Brain microvascular endothelial cell (primary cell): ENCODE data around the gene YRDC.
A peak's percentile ranks its signal among the peaks of the same experiment; 100 is the strongest.
"Not testable (repeated sequence)": the region's sequence is repeated elsewhere in the genome, so short reads cannot be mapped to it uniquely, and the experiment has no call there.

Experiments
- DNase-seq: peaks from one replicate; pipeline ENCODE4 v3.0.0-alpha.2; 2020
- H3K27ac ChIP-seq: fragments of 250-450 bp; sonication (Bioruptor Pico); 2 replicates; pipeline ENCODE4 v1.5.1; 2020; ENCODE audit warnings: mild to moderate bottlenecking, moderate library complexity
- H3K27me3 ChIP-seq: fragments of 250-450 bp; sonication (Bioruptor Pico); replicated peaks from 2 replicates; pipeline ENCODE4 v1.5.1; 2020; ENCODE audit warnings: mild to moderate bottlenecking
- H3K36me3 ChIP-seq: fragments of 250-450 bp; sonication (Bioruptor Pico); replicated peaks from 2 replicates; pipeline ENCODE4 v1.5.1; 2020; ENCODE audit warnings: mild to moderate bottlenecking
- H3K4me3 ChIP-seq: 2 replicates; pipeline ENCODE4 v1.5.1; 2011; ENCODE audit warnings: low read depth, mild to moderate bottlenecking, control low read depth, low read length, moderate library complexity
- CTCF ChIP-seq: IDR thresholded peaks from 2 replicates; pipeline ENCODE4 v1.5.1; 2011; ENCODE audit warnings: low read depth, mild to moderate bottlenecking, moderate library complexity, low read length, control low read depth, inconsistent platforms; ENCODE audit errors: missing control alignments
- in situ Hi-C: cut with HindIII; loops from 2 replicates; pipeline ENCODE4 v1.10.0; 2017; ENCODE audit warnings: low sequenced_read_pairs, low pct_ligation_motif_present

YRDC gene

GRCh38 chr1:37776946-37777516 is 31.0 kb downstream of the YRDC start:
- Histone ChIP-seq H3K36me3 (no peaks in the 10 kb centered on the region), H3K4me3 (no peak overlapping the region), H3K27me3 (no peaks in the 10 kb centered on the region), H3K27ac (no peak overlapping the region)
- TF ChIP-seq CTCF: no peak
- no peak for DNase-seq
- in situ Hi-C loops: no loop called here

- H3K36me3 ChIP-seq, DNase-seq, in situ Hi-C loops, H3K27ac ChIP-seq, H3K4me3 ChIP-seq: not testable (repeated sequence)
- H3K27me3 ChIP-seq: peaks cover 15% of the 10 kb centered on the region
Measured at GRCh38 chr1:37771440-37771839, 36.6 kb downstream of the YRDC start.

GRCh38 chr1:37767488-37767887 is 40.5 kb downstream of the YRDC start:
- in situ Hi-C loops: no loop called here
- no peak overlapping the region for H3K27ac ChIP-seq
- no peaks in the 10 kb centered on the region for H3K36me3 ChIP-seq
- no peak for DNase-seq
- no peak overlapping the region for H3K4me3 ChIP-seq
- TF ChIP-seq CTCF: no peak
- H3K27me3 ChIP-seq: peaks cover 43% of the 10 kb centered on the region

- Histone ChIP-seq H3K27ac (no peak overlapping the region), H3K4me3 (no peak overlapping the region), H3K27me3 (peaks cover 47% of the 10 kb centered on the region), H3K36me3 (no peaks in the 10 kb centered on the region)
- no peak for TF ChIP-seq CTCF
- no peak for DNase-seq
- in situ Hi-C loops: no loop called here
Measured at GRCh38 chr1:37765916-37766664, 41.9 kb downstream of the YRDC start.

GRCh38 chr1:37764888-37765441 is 43.0 kb downstream of the YRDC start, which contains the start of gene EPHA10:
Gene EPHA10 (minus strand): TSS chr1:37765120. CDS start chr1:37765066, 54 bp downstream.
- no peak for TF ChIP-seq CTCF
- DNase-seq: no peak
- in situ Hi-C loops: no loop called here
- Histone ChIP-seq H3K27me3 (peaks cover 47% of the 10 kb centered on the region), H3K36me3 (no peaks in the 10 kb centered on the region), H3K27ac (no peak within 1 kb of the TSS), H3K4me3 (no peak within 1 kb of the TSS)

- H3K36me3 ChIP-seq: no peaks in the 10 kb centered on the region
- peaks cover 47% of the 10 kb centered on the region for H3K27me3 ChIP-seq
- TF ChIP-seq CTCF: no peak
- peak; percentile 29 for DNase-seq
- H3K27ac ChIP-seq: no peak overlapping the region
- H3K4me3 ChIP-seq: no peak overlapping the region
- in situ Hi-C loops: no loop called here
Measured at GRCh38 chr1:37764414-37764825, 43.6 kb downstream of the YRDC start.
